Activated T-cell treated with anti-CD3 and anti-CD28 coated beads for 1 hour (primary cell): ENCODE results near the gene SLC7A10.

ENCODE experiments used
- DNase-seq: peaks from one replicate; pipeline ENCODE4 v3.0.0-alpha.2; 2020; ENCODE audit warnings: low read depth

SLC7A10 gene

GRCh38 chr19:33225458-33225926, at the start of gene SLC7A10:
Gene SLC7A10, minus strand, starts transcription at chr19:33225850. Its CDS starts 147 bp downstream, at chr19:33225703.
- DNase-seq: no peak

- no peak for DNase-seq
Measured at GRCh38 chr19:33274663-33275558, 49.3 kb upstream of the SLC7A10 start.

GRCh38 chr19:33273881-33274662, 48.4 kb upstream of the SLC7A10 start:
- no peak for DNase-seq

- no peak for DNase-seq
Measured at GRCh38 chr19:33273065-33273736, 47.6 kb upstream of the SLC7A10 start.

- no peak for DNase-seq
Measured at GRCh38 chr19:33271246-33272021, 45.8 kb upstream of the SLC7A10 start.

- DNase-seq: no peak
Measured at GRCh38 chr19:33270769-33271168, 45.1 kb upstream of the SLC7A10 start.

- DNase-seq: no peak
Measured at GRCh38 chr19:33269016-33269415, 43.4 kb upstream of the SLC7A10 start.

GRCh38 chr19:33268162-33268991, 42.7 kb upstream of the SLC7A10 start:
- DNase-seq: no peak

GRCh38 chr19:33267706-33268105, 42.1 kb upstream of the SLC7A10 start:
- no peak for DNase-seq

GRCh38 chr19:33266974-33267484, 41.4 kb upstream of the SLC7A10 start:
- DNase-seq: no peak

GRCh38 chr19:33264881-33265445, 39.3 kb upstream of the SLC7A10 start:
- DNase-seq: no peak

GRCh38 chr19:33263325-33264023, 37.8 kb upstream of the SLC7A10 start:
- no peak for DNase-seq

- no peak for DNase-seq
Measured at GRCh38 chr19:33261511-33262189, 36.0 kb upstream of the SLC7A10 start.

- DNase-seq: no peak
Measured at GRCh38 chr19:33260628-33261418, 35.2 kb upstream of the SLC7A10 start.

- DNase-seq: no peak
Measured at GRCh38 chr19:33259539-33259938, 33.9 kb upstream of the SLC7A10 start.

GRCh38 chr19:33257828-33258227, 32.2 kb upstream of the SLC7A10 start:
- DNase-seq: no peak

GRCh38 chr19:33256261-33256660, 30.6 kb upstream of the SLC7A10 start:
- no peak for DNase-seq

- no peak for DNase-seq
Measured at GRCh38 chr19:33255781-33256180, 30.1 kb upstream of the SLC7A10 start.
